WERI-Rb-1 (cell line): Measurements from ENCODE around the gene SERPINA9.
"Not testable (repeated sequence)": the region's sequence is repeated elsewhere in the genome, so short reads cannot be mapped to it uniquely, and the experiment has no call there.

Experiments
- DNase-seq: peaks from one replicate; pipeline ENCODE4 v3.0.0-alpha.2; 2020
- H3K27ac ChIP-seq: fragments of 250-450 bp; sonication (Bioruptor Pico); 2 replicates; pipeline ENCODE4 v1.5.1; 2020; ENCODE audit warnings: mild to moderate bottlenecking, moderate library complexity
- H3K27me3 ChIP-seq: fragments of 250-450 bp; sonication (Bioruptor Pico); 2 replicates; pipeline ENCODE4 v1.5.1; 2021; ENCODE audit warnings: mild to moderate bottlenecking, low read depth, moderate library complexity; ENCODE audit not compliant: insufficient read depth, severe bottlenecking
- H3K36me3 ChIP-seq: fragments of 250-450 bp; sonication (Bioruptor Pico); 2 replicates; pipeline ENCODE4 v1.5.1; 2020; ENCODE audit warnings: mild to moderate bottlenecking, moderate library complexity
- H3K4me3 ChIP-seq: 2 replicates; pipeline ENCODE4 v1.5.1; 2011; ENCODE audit warnings: low read depth, mild to moderate bottlenecking, control low read depth, low read length
- H3K9me3 ChIP-seq: fragments of 250-450 bp; sonication (Bioruptor Pico); 2 replicates; pipeline ENCODE4 v1.5.1; 2021; ENCODE audit warnings: mild to moderate bottlenecking, moderate library complexity; ENCODE audit not compliant: severe bottlenecking
- CTCF ChIP-seq: IDR thresholded peaks from 2 replicates; pipeline ENCODE4 v1.5.1; 2011; ENCODE audit warnings: low read depth, mild to moderate bottlenecking, control low read depth, inconsistent platforms, low read length

The SERPINA9 gene

GRCh38 chr14:94485944-94486841 is 10.2 kb upstream of the SERPINA9 start:
- TF ChIP-seq CTCF = peak; percentile 96
- H3K9me3 ChIP-seq = no peaks in the 10 kb centered on the region
- H3K27me3 ChIP-seq = peaks cover 92% of the 10 kb centered on the region
- peak; percentile 33 for DNase-seq
- H3K27ac ChIP-seq = no peak overlapping the region
- no peak overlapping the region for H3K4me3 ChIP-seq
- H3K36me3 ChIP-seq = no peaks in the 10 kb centered on the region

- no peak overlapping the region for H3K4me3 ChIP-seq
- H3K27me3 ChIP-seq = peaks cover 90% of the 10 kb centered on the region
- no peaks in the 10 kb centered on the region for H3K36me3 ChIP-seq
- no peak for TF ChIP-seq CTCF
- no peaks in the 10 kb centered on the region for H3K9me3 ChIP-seq
- DNase-seq = no peak
- no peak overlapping the region for H3K27ac ChIP-seq
These were observed 8.5 kb upstream of the SERPINA9 start for GRCh38 chr14:94484481-94484880.

GRCh38 chr14:94483729-94484275 is 7.8 kb upstream of the SERPINA9 start:
- DNase-seq = no peak
- Histone ChIP-seq H3K9me3 (no peaks in the 10 kb centered on the region), H3K27ac (no peak overlapping the region), H3K27me3 (peaks cover 90% of the 10 kb centered on the region), H3K4me3 (no peak overlapping the region), H3K36me3 (no peaks in the 10 kb centered on the region)
- no peak for TF ChIP-seq CTCF

GRCh38 chr14:94483071-94483451 is 7.1 kb upstream of the SERPINA9 start:
- Histone ChIP-seq H3K36me3 (no peaks in the 10 kb centered on the region), H3K4me3 (no peak overlapping the region), H3K9me3 (no peaks in the 10 kb centered on the region), H3K27ac (no peak overlapping the region), H3K27me3 (peaks cover 88% of the 10 kb centered on the region)
- no peak for TF ChIP-seq CTCF
- DNase-seq = no peak

GRCh38 chr14:94482132-94483070 is 6.4 kb upstream of the SERPINA9 start:
- not testable (repeated sequence) for H3K4me3 ChIP-seq, H3K36me3 ChIP-seq, H3K27ac ChIP-seq, H3K9me3 ChIP-seq, DNase-seq
- peaks cover 88% of the 10 kb centered on the region for H3K27me3 ChIP-seq
